Measurements from ENCODE around the gene LGR5. TPM values are rescaled to one million over a fixed set of nuclear protein-coding genes. Genes with fewer than 3 reads are reported as not detected.

The LGR5 gene
- total and polyA plus RNA-seq, 2 of the 8 experiments (the other 6 are each of a cell fraction or from before 2014, with no cell fraction given) = 0.08 to 0.19 TPM

- Histone ChIP-seq H4K91ac (replicated peaks; ENCODE audit: insufficient read length, low read length) (no peak overlapping the region), H2BK120ac (replicated peaks; ENCODE audit: low read depth, low read length) (no peak overlapping the region), H3K36me3 (ENCODE audit: control insufficient read depth in 2 of 4, insufficient read depth in 4 of 4, low read length in 3 of 4) (no peaks in the 10 kb centered on the region), H4K20me1 (replicated peaks in 1 of 2; ENCODE audit: control insufficient read depth in 1 of 2, insufficient read depth in 2 of 2, low read length in 2 of 2) (no peaks in the 10 kb centered on the region), H3K4ac (replicated peaks; ENCODE audit: insufficient read length, low read depth, low read length) (no peak overlapping the region), H2BK12ac (ENCODE audit: low read depth, low read length) (no peak overlapping the region), H3K4me2 (ENCODE audit: insufficient read depth in 1 of 2, low read depth in 2 of 2, low read length in 2 of 2) (no peak overlapping the region), H3K23me2 (ENCODE audit: low read depth, low read length) (no peaks in the 10 kb centered on the region), H2AK5ac (ENCODE audit: low read depth, low read length) (no peak overlapping the region), H3K9me3 (ENCODE audit: insufficient read depth in 2 of 2, low read depth in 1 of 2, low read length in 1 of 2) (no peaks in the 10 kb centered on the region), H4K8ac (ENCODE audit: extremely low read depth, insufficient read depth, low read length) (no peak overlapping the region), H3K18ac (ENCODE audit: extremely low read depth, low read length) (no peak overlapping the region), H3K79me2 (ENCODE audit: control insufficient read depth in 1 of 2, insufficient read depth in 2 of 2, low read length in 2 of 2) (no peaks in the 10 kb centered on the region), H3K9ac (replicated peaks in 1 of 4; ENCODE audit: extremely low read depth in 1 of 4, low read depth in 3 of 4, low read length in 3 of 4) (peak overlapping the region in 1 of 4 experiments; percentile 34; a peak in 1 of 7 replicates), H3K56ac (replicated peaks; ENCODE audit: insufficient read length, low read depth, low read length) (no peak overlapping the region), H3K79me1 (ENCODE audit: low read depth, low read length) (no peaks in the 10 kb centered on the region), H3K23ac (ENCODE audit: insufficient read length) (no peak overlapping the region), H2BK5ac (ENCODE audit: low read depth, low read length) (no peak overlapping the region), H2AFZ (ENCODE audit: low read length) (no peak overlapping the region), H2BK20ac (ENCODE audit: low read length) (no peak overlapping the region), H3K27ac (ENCODE audit: low read depth, low read length) (no peak overlapping the region), H3K27me3 (replicated peaks in 1 of 4; ENCODE audit: control insufficient read depth in 3 of 4, extremely low read depth in 1 of 4, insufficient read depth in 3 of 4, low read length in 3 of 4) (no peaks in the 10 kb centered on the region), H3K4me3 (ENCODE audit: extremely low read depth in 1 of 4, insufficient read depth in 2 of 4, low read depth in 3 of 4, low read length in 4 of 4) (no peak overlapping the region), H2BK15ac (ENCODE audit: low read length) (no peak overlapping the region), H3K14ac (ENCODE audit: insufficient read length) (no peak overlapping the region), H3K4me1 (replicated peaks in 1 of 4; ENCODE audit: control insufficient read depth in 3 of 4, insufficient read depth in 4 of 4, low read length in 3 of 4) (no peaks in the 10 kb centered on the region), H4K5ac (ENCODE audit: insufficient read length, low read depth, low read length) (no peak overlapping the region)
- FAIRE-seq = no peak
- ChIA-PET POLR2A (ENCODE audit: partially characterized antibody) (no interaction called here), CTCF (ENCODE audit: partially characterized antibody) (interaction anchor here (0.6 to 1.1 kb wide), 2 partner anchors 10 to 834 kb away, joined by 3 read pairs; no protein-coding TSS in a partner anchor)
- no peak for DNase-seq (ENCODE audit: low read depth in 1 of 2, low spot score in 2 of 2)
- WGBS, 2 experiments (ENCODE audit: extremely low coverage in 1 of 2, insufficient coverage in 1 of 2, insufficient read length in 1 of 2, insufficient replicate concordance in 2 of 2, low coverage in 1 of 2, low lambda C conversion rate in 2 of 2, missing lambda C conversion rate in 1 of 2) = 81% methylated on average over 3 of the region's 3 CpGs; no CpG with 5 or more reads in 1 of the 2 experiments
- no peak for TF ChIP-seq PHF8 (conservative IDR thresholded peaks at IDR 0.05; ENCODE audit: low read depth, low read length)
- TF ChIP-seq RNF2 (IDR thresholded peaks at IDR 0.05; ENCODE audit: borderline replicate concordance, low read depth, low read length, missing control alignments, poor library complexity, severe bottlenecking) = no peak
- TF ChIP-seq SIRT6 (IDR thresholded peaks at IDR 0.05; ENCODE audit: low read length) = no peak
- TF ChIP-seq KDM5A (IDR thresholded peaks at IDR 0.05; ENCODE audit: low read length) = no peak
- no peak for TF ChIP-seq SP2 (IDR thresholded peaks at IDR 0.05; ENCODE audit: low read length)
- no peak for TF ChIP-seq HDAC2 (IDR thresholded peaks at IDR 0.05; ENCODE audit: borderline replicate concordance in 1 of 2, low read depth in 2 of 2, low read length in 2 of 2)
- TF ChIP-seq RBBP5 (IDR thresholded peaks at IDR 0.05; ENCODE audit: borderline replicate concordance, low read depth, low read length) = no peak
- no peak for TF ChIP-seq CTBP2 (IDR thresholded peaks at IDR 0.05; ENCODE audit: borderline replicate concordance, insufficient read depth, insufficient read length, low read length)
- no peak for TF ChIP-seq USF2 (IDR thresholded peaks at IDR 0.05; ENCODE audit: low read length)
- TF ChIP-seq EZH2 (IDR thresholded peaks at IDR 0.05; ENCODE audit: low read depth, low read length, severe bottlenecking) = no peak
Measured at GRCh38 chr12:71503579-71504391, 64.2 kb downstream of the LGR5 start.
